ENCODE measurements around the gene SH3RF3. TPM values are rescaled to one million over a fixed set of nuclear protein-coding genes. Genes with fewer than 3 reads are reported as not detected.

The SH3RF3 gene
- total and polyA plus RNA-seq, 9 of the 15 experiments (the other 6 are each of a cell fraction or from before 2014, with no cell fraction given), result 0.02 TPM; not detected in 8

- no peaks in the 10 kb centered on the region; a peak in 1 of 5 replicates for H3K4me1 ChIP-seq (replicated peaks in 1 of 2; ENCODE audit: control insufficient read depth in 2 of 2, insufficient read depth in 2 of 2, low read length in 2 of 2)
- no peak overlapping the region for H3K4me3 ChIP-seq
- no TSS peak for BruUV-seq (replicated peaks)
- no peak overlapping the region for H3K9ac ChIP-seq (ENCODE audit: insufficient read depth in 1 of 2, low read depth in 2 of 2, low read length in 2 of 2)
- ChIA-PET CTCF (ENCODE audit: low intra/inter-chr PET ratio) (no interaction called here), POLR2A (no interaction called here)
- no peaks in the 10 kb centered on the region for H3K9me1 ChIP-seq (ENCODE audit: control insufficient read depth, insufficient read depth, low read length)
- H3K9me3 ChIP-seq (replicated peaks; ENCODE audit: control insufficient read depth, insufficient read depth, low read depth, low read length), result no peaks in the 10 kb centered on the region
- H3K4me2 ChIP-seq (ENCODE audit: insufficient read depth, low read length), result no peak overlapping the region
- H2AFZ ChIP-seq (ENCODE audit: low read depth, low read length), result no peak overlapping the region
- peaks cover 17 to 62% of the 10 kb centered on the region in 2 experiments; a peak in 4 of 5 replicates for H3K27me3 ChIP-seq (ENCODE audit: control insufficient read depth in 2 of 2, insufficient read depth in 2 of 2, low read length in 2 of 2)
- FAIRE-seq (no peak), ATAC-seq (no peak), DNase-seq (ENCODE audit: extremely low read depth in 1 of 4, low spot score in 3 of 4) (no peak)
- in situ Hi-C loops (cut with MboI) (no loop called here), intact Hi-C loops (cut with micrococcal nuclease) (no loop called here)
- no peaks in the 10 kb centered on the region for H3K79me2 ChIP-seq (ENCODE audit: control insufficient read depth, insufficient read depth, low read length)
- H3K27ac ChIP-seq (ENCODE audit: extremely low read depth, low read depth, low read length), result no peak overlapping the region
- H4K20me1 ChIP-seq (replicated peaks; ENCODE audit: control insufficient read depth, insufficient read depth, low read length), result no peaks in the 10 kb centered on the region
- 2% methylated on average over 9 of the region's 9 CpGs for WGBS (ENCODE audit: insufficient coverage, low coverage, missing lambda C conversion rate)
- no peak for TF ChIP-seq ARNT (IDR thresholded peaks at IDR 0.05)
- TF ChIP-seq GTF2F1 (IDR thresholded peaks at IDR 0.05; ENCODE audit: low read depth, low read length), result no peak
- no peak for TF ChIP-seq NCOA2 (IDR thresholded peaks at IDR 0.05; ENCODE audit: partially characterized antibody in 2 of 2)
- TF ChIP-seq HIVEP1 (CRISPR knock-in tag; IDR thresholded peaks at IDR 0.05), result no peak
- TF ChIP-seq XRCC4 (IDR thresholded peaks at IDR 0.05; ENCODE audit: extremely low read depth, insufficient read depth, insufficient read length), result no peak
- TF ChIP-seq COPS2 (conservative IDR thresholded peaks at IDR 0.05), result no peak
- no peak for TF ChIP-seq BMI1 (IDR thresholded peaks at IDR 0.05; ENCODE audit: low read length)
- TF ChIP-seq ARID3A (IDR thresholded peaks at IDR 0.05; ENCODE audit: borderline replicate concordance, low read depth, low read length), result no peak
- no peaks in the 10 kb centered on the region for H3K36me3 ChIP-seq (ENCODE audit: control insufficient read depth, insufficient read depth, low read length)
Observed at GRCh38 chr2:109337221-109337620, 208.2 kb downstream of the SH3RF3 start.
